SK-N-SH treated with all-trans-retinoic acid at 6 μM for 48 hours (cell line): Measurements from ENCODE around the gene CLCA1.

Experiments
- ATAC-seq: fragments of 200-7000 bp; cut with Tn5 transposase; 3 replicates; pipeline ENCODE4 v1.9.1; 2020; ENCODE audit warnings: mild to moderate bottlenecking, moderate library complexity
- ARNTL ChIP-seq: fragments of 450-650 bp; formaldehyde crosslinking; IDR thresholded peaks from 2 replicates; pipeline ENCODE4 v1.5.0; 2020; ENCODE audit warnings: low read depth, mild to moderate bottlenecking, moderate library complexity, borderline replicate concordance
- BACH2 ChIP-seq: fragments of 250-450 bp; sonication (Bioruptor Pico); IDR thresholded peaks from 2 replicates; pipeline ENCODE4 v1.9.0; 2021; ENCODE audit warnings: mild to moderate bottlenecking, borderline replicate concordance
- CREB5 ChIP-seq: fragments of 250-450 bp; sonication (Bioruptor Pico); IDR thresholded peaks from 2 replicates; pipeline ENCODE4 v1.5.1; 2020; ENCODE audit warnings: low read depth, mild to moderate bottlenecking, moderate library complexity
- GLIS3 ChIP-seq: fragments of 250-450 bp; sonication (Bioruptor Pico); IDR thresholded peaks from 2 replicates; pipeline ENCODE4 v1.5.0; 2020; ENCODE audit warnings: mild to moderate bottlenecking, moderate library complexity
- OSR1 ChIP-seq: fragments of 250-450 bp; sonication (Bioruptor Pico); IDR thresholded peaks from 2 replicates; pipeline ENCODE4 v1.8.0; 2022; ENCODE audit warnings: moderate library complexity, mild to moderate bottlenecking, inconsistent platforms
- POU6F1 ChIP-seq: fragments of 250-450 bp; sonication (Bioruptor Pico); IDR thresholded peaks from 2 replicates; pipeline ENCODE4 v1.8.0; 2021; ENCODE audit warnings: low read depth, mild to moderate bottlenecking, moderate library complexity, borderline replicate concordance
- PPARA ChIP-seq: fragments of 250-450 bp; sonication (Bioruptor Pico); IDR thresholded peaks from 2 replicates; pipeline ENCODE4 v1.5.0; 2020; ENCODE audit warnings: mild to moderate bottlenecking, borderline replicate concordance
- RARB ChIP-seq: fragments of 250-450 bp; sonication (Bioruptor Pico); IDR thresholded peaks from 2 replicates; pipeline ENCODE4 v1.8.0; 2021; ENCODE audit warnings: mild to moderate bottlenecking, moderate library complexity
- SNAI2 ChIP-seq: fragments of 250-450 bp; sonication (Bioruptor Pico); IDR thresholded peaks from 2 replicates; pipeline ENCODE4 v1.5.0; 2020; ENCODE audit warnings: mild to moderate bottlenecking, moderate library complexity
- TCF4 ChIP-seq: fragments of 250-450 bp; sonication (Bioruptor Pico); IDR thresholded peaks from 2 replicates; pipeline ENCODE4 v1.8.0; 2021; ENCODE audit warnings: mild to moderate bottlenecking, moderate library complexity, borderline replicate concordance
- TOX ChIP-seq: fragments of 250-450 bp; sonication (Bioruptor Pico); IDR thresholded peaks from 2 replicates; pipeline ENCODE4 v1.8.0; 2021; ENCODE audit warnings: mild to moderate bottlenecking, moderate library complexity, borderline replicate concordance
- TSHZ2 ChIP-seq: fragments of 250-450 bp; sonication (Bioruptor Pico); IDR thresholded peaks from 2 replicates; pipeline ENCODE4 v1.5.0; 2020; ENCODE audit warnings: mild to moderate bottlenecking, moderate library complexity
- ZC3H10 ChIP-seq: fragments of 250-450 bp; sonication (Bioruptor Pico); IDR thresholded peaks from 2 replicates; pipeline ENCODE4 v1.5.1; 2021; ENCODE audit warnings: mild to moderate bottlenecking, moderate library complexity
- ZFP30 ChIP-seq: fragments of 450-650 bp; formaldehyde crosslinking; IDR thresholded peaks from 2 replicates; pipeline ENCODE4 v1.5.0; 2022; ENCODE audit warnings: mild to moderate bottlenecking, moderate library complexity
- ZNF565 ChIP-seq: fragments of 450-650 bp; formaldehyde crosslinking; conservative IDR thresholded peaks from 2 replicates; pipeline ENCODE4 v1.5.0; 2020; ENCODE audit warnings: low read depth, mild to moderate bottlenecking, moderate library complexity
- ZNF70 ChIP-seq: fragments of 450-650 bp; formaldehyde crosslinking; IDR thresholded peaks from 2 replicates; pipeline ENCODE4 v1.5.0; 2020; ENCODE audit warnings: mild to moderate bottlenecking, moderate library complexity
- TF ChIP-seq, protein P1 (sequence below): fragments of 250-450 bp; sonication (Bioruptor Pico); IDR thresholded peaks from 2 replicates; pipeline ENCODE4 v1.8.0; 2020; ENCODE audit warnings: mild to moderate bottlenecking, moderate library complexity, borderline replicate concordance

The CLCA1 gene

GRCh38 chr1:86468501-86468977 is at the start of gene CLCA1:
CLCA1 (plus strand) TSS chr1:86468927; CDS start chr1:86468972, 45 bp downstream.
- ATAC-seq, result no peak

GRCh38 chr1:86419277-86419903 is 49.3 kb upstream of the CLCA1 start:
- no peak for TF ChIP-seq GLIS3 (CRISPR knock-in tag)
- TF ChIP-seq, protein P1, sequence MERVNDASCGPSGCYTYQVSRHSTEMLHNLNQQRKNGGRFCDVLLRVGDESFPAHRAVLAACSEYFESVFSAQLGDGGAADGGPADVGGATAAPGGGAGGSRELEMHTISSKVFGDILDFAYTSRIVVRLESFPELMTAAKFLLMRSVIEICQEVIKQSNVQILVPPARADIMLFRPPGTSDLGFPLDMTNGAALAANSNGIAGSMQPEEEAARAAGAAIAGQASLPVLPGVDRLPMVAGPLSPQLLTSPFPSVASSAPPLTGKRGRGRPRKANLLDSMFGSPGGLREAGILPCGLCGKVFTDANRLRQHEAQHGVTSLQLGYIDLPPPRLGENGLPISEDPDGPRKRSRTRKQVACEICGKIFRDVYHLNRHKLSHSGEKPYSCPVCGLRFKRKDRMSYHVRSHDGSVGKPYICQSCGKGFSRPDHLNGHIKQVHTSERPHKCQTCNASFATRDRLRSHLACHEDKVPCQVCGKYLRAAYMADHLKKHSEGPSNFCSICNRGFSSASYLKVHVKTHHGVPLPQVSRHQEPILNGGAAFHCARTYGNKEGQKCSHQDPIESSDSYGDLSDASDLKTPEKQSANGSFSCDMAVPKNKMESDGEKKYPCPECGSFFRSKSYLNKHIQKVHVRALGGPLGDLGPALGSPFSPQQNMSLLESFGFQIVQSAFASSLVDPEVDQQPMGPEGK, result no peak
- no peak for TF ChIP-seq RARB (CRISPR knock-in tag)
- no peak for ATAC-seq

More at GRCh38 chr1:86468501-86468977, at the start of gene CLCA1:
- TF ChIP-seq ZC3H10 (CRISPR knock-in tag) (no peak), OSR1 (CRISPR knock-in tag) (no peak), BACH2 (CRISPR knock-in tag) (no peak), ZNF70 (CRISPR knock-in tag) (no peak), TSHZ2 (CRISPR knock-in tag) (no peak), ZNF565 (CRISPR knock-in tag) (no peak), CREB5 (CRISPR knock-in tag) (no peak), POU6F1 (CRISPR knock-in tag) (no peak), TCF4 (CRISPR knock-in tag) (no peak), GLIS3 (CRISPR knock-in tag) (no peak), TOX (no peak), ARNTL (no peak), PPARA (CRISPR knock-in tag) (no peak)

DNA sequence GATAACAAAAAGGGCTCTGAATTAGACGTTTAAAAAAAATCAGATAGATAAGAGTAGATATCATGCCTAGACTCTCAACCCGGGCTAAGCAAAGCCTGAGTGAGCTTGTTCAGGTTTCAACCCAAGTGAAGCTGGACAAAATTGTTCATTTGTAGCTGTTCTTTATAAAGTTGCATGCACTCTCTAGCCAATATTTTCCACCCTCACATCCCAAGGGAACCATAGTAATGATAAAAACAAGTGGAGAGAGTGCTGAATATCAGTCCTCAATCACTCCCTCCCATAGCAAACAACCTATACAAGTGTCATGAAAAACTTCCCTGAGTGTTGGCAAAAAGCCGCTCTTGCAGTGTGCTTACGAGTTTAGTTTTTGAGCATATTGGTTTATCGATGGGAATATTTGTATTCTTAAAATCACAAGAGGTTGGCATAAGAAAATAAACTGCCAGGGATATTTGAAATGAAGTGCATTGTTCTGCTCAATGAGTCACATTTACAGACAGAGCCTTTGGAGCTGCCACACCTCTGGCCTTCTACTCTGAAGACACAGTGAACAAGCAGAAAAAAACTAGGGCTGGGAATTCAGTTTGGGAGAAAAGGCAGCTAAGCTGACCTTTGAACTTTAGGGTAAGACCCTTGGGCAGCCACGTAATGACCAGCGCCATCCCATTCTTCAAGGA is 47.0 kb upstream of the CLCA1 start:
- no peak for TF ChIP-seq TCF4 (CRISPR knock-in tag)
- no peak for TF ChIP-seq SNAI2 (CRISPR knock-in tag)
- no peak for TF ChIP-seq RARB (CRISPR knock-in tag)
- TF ChIP-seq ZFP30, result no peak
- no peak for TF ChIP-seq TSHZ2 (CRISPR knock-in tag)
- no peak for TF ChIP-seq CREB5 (CRISPR knock-in tag)

More for the DNA sequence above, 47.0 kb upstream of the CLCA1 start:
- ATAC-seq, result no peak
